Retinal pigment epithelial cell (primary cell): ENCODE measurements around the gene EBF4.

Experiments
- DNase-seq: peaks from one replicate; pipeline ENCODE4 v3.0.0-alpha.2; 2010; ENCODE audit warnings: low read depth
- H3K4me3 ChIP-seq: 2 replicates; pipeline ENCODE4 v1.5.1; 2011; ENCODE audit warnings: mild to moderate bottlenecking, low read length, control low read depth, moderate library complexity
- TF ChIP-seq, protein P1 (sequence below): conservative IDR thresholded peaks from 2 replicates; pipeline ENCODE4 v1.5.1; 2011; ENCODE audit warnings: low read depth, low read length, control low read depth, inconsistent platforms

Gene EBF4

DNA sequence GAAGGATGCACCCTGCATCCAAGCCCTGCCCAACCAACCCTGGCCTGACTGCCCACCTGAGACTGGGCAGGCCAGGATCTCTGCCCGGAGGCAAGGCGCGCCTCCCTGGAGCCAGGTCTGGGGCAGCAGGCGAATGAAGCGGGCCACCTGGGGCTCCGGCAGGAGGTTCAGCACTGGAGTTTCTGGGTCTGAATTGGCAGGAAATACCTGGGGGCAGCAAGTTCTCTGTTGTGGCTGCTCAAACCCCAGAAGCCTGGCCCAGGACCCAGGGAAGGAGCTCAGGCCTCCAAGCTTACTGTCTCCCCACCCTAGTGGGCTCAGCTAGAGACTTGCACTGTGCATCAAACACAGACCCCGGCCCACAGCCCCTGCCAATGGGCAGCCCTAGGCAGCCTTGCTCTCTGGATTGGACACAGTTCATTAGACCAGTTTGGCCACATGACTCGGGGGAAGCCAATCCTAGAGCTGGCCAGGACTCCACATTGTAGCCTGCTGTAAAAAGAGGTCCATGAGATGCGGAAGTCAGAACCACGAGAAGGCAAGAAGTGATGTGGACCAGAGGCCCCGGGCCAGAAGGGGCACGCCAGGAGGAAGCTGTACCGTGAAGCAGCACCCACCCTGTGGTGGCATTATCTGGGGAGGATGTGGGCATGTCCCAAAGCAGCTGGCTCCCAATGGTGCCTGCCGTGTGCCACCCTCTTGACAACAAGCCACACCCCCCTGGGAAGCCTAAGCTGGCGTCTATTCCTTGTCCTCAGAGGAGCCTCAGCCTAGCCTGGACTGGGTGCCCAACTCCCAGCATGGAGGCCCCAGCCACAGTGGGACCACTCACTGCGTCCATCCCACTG lies 104.8 kb downstream of the EBF4 start:
- TF ChIP-seq, protein P1, sequence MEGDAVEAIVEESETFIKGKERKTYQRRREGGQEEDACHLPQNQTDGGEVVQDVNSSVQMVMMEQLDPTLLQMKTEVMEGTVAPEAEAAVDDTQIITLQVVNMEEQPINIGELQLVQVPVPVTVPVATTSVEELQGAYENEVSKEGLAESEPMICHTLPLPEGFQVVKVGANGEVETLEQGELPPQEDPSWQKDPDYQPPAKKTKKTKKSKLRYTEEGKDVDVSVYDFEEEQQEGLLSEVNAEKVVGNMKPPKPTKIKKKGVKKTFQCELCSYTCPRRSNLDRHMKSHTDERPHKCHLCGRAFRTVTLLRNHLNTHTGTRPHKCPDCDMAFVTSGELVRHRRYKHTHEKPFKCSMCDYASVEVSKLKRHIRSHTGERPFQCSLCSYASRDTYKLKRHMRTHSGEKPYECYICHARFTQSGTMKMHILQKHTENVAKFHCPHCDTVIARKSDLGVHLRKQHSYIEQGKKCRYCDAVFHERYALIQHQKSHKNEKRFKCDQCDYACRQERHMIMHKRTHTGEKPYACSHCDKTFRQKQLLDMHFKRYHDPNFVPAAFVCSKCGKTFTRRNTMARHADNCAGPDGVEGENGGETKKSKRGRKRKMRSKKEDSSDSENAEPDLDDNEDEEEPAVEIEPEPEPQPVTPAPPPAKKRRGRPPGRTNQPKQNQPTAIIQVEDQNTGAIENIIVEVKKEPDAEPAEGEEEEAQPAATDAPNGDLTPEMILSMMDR = no peak
- DNase-seq = no peak
- no peak overlapping the region for H3K4me3 ChIP-seq

DNA sequence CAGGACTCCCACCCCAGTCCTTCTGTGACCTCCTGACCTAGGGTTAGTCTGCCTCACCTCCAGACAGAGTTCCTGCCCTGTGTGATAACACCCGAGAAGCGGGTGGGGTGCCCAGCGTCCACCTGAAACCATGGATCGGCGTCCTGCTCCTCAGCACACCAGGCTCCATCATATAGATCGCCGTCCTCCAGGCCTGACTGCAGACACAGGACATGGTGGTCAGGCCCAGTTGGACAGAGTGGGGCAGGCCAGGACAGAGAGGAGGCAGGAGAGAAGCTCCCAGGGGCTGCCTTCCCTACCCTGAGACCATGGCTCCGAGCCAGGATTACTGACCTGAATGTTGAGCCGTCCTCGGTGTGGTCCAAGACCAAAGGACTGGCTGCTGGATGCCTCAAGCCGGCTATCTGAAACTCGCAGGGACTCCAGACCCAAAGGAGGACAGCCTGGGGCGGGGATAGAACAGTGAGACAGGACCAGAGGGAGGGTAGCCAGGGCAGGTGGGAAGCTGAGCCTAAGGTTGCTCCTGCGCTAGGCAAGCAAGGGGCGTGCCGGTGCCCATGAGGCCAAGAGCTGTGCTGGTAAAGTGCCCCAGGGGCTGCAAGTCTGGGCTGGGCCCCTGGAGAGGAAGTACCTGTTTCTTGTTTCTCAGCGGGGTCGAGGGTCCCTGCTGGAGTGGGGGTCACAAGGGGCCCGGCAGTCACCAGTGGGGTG lies 105.7 kb downstream of the EBF4 start:
- DNase-seq = no peak
- TF ChIP-seq, protein P1 = no peak
- H3K4me3 ChIP-seq = no peak overlapping the region

DNA sequence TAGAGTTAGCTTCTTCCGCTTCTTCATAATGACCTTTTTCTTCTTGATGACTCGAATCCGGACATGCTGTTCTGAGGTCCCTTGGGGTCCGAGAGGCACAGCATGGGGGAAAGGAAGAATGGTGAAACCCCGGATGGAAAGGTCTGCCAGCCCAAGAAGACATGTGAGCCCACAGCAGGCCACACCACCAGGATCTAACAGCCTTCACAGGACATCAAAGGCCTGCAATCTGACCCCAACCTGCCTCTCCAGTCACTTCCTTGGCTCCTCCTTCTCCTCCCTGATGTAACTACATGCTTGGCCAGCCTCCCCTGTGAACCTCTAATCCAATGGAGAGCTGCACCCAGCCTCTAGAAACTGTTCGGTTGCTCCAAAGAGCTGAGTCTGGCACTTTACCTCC lies 106.2 kb downstream of the EBF4 start:
- H3K4me3 ChIP-seq = no peak overlapping the region
- no peak for DNase-seq
- TF ChIP-seq, protein P1 = no peak

DNA sequence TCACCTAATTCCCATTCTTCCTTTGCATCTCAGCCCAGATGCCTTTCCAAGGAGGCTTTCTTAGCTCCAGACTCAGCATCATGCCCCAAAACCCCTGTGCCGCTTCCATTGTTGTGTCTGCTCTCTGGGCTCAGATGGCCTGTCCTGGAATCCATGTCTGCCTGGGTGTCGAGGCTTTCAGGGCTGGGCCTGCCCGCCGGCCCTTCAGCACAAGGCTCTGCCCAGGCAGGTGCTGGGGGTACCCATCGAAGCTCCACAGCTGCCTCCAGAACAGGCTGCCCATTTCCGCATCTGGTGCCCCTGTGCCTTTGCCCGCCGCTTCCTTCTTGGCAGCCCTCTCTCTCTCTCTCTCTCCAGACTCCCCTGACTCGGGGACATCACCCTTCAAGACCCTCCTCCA lies 106.7 kb downstream of the EBF4 start:
- no peak for DNase-seq
- no peak overlapping the region for H3K4me3 ChIP-seq
- TF ChIP-seq, protein P1 = no peak

DNA sequence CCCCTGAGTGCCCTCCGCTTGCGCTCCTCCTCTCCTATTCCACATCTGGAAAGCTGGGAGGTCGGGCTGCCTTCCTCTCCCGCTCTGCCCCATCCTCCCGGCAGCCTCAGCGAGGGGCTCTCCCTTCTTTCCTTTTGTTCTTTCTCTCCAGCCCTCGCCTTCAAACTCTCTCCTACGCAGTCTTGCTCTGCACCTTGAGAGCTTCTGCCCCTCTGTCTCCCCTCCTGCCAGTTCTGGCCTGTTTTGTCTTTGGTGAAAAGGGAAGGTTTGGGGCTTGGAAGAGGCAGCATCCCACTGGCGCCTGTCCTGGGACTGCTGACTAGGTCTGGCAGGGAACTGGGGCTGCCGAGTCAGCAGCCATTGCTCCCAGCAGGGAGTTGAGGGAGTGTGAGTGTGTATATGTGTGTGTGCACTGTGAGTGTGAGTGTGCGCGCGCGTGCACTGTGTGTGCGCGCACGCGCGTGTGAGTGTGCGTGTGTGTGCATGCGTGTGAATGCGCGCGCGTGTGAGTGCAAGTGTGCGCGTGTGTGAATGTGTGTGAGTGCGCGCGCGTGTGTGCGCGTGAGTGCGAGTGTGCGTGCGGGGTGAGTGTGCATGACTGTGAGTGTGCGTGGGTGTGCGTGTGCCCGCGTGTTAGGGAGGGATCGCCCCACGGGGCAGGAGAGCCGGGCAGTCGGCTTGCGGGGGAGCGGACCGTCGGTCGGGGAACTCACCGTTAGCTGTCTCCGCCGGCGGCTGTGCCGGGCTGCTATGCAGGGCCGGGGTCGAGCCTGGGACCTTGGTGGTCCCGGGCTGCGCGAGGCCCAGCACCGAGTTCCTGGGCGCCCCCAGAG lies 107.3 kb downstream of the EBF4 start:
- DNase-seq = no peak
- peak overlapping the region; percentile 37 for H3K4me3 ChIP-seq
- TF ChIP-seq, protein P1 = no peak

DNA sequence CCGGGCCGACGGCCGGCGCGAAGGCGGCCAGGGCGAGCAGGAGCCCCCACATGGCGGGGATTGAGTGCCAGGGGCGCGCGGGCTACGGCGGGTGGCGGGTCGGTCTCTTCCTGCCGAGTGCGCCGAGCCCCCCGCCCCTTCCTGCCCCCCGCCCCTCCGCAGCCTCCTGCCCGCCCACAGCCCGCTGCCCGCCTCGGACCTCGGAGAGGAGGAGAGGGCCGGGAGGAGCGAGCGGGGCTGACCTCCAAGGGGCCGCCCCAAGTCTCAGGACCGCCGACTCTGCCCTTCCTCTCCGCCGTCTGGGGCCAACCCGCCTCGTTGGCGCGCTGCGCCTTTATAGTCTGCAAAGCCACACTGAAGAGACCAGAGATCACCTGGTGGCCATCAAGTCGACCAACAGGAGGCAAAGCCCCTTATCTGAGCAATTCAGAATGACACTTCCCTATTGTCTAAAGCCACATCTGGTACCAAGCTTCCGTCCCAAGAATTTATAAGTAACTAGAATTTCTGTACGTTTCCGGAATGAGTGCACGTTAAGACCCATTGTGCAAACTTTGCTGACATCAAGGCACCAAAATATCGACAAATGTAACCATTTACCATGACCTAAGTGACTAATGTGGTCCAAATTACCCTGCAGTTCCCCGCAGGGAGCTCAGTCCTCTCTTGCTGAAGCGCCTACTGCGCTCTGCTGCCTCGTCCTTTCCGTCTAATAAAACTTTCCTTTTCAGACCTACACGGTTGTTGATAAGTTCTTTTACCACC lies 108.1 kb downstream of the EBF4 start, which contains the start of gene CPXM1:
CPXM1 (minus strand) TSS at position 107 of the 765 bp plus-strand sequence; CDS start at position 52, 55 bp downstream.
- peak within 1 kb of the TSS; percentile 37 for H3K4me3 ChIP-seq
- TF ChIP-seq, protein P1 = no peak
- DNase-seq = no peak
